Measurements from ENCODE around the gene SF3A2.
"Not testable (repeated sequence)": the region's sequence is repeated elsewhere in the genome, so short reads cannot be mapped to it uniquely, and the experiment has no call there.

Gene SF3A2

GRCh38 chr19:2277138-2277537 is 40.5 kb downstream of the SF3A2 start:
- no peak for DNase-seq

GRCh38 chr19:2278459-2279158 is 42.0 kb downstream of the SF3A2 start:
- no peak for DNase-seq

GRCh38 chr19:2280633-2281264 is 44.1 kb downstream of the SF3A2 start:
- no peak for DNase-seq

- not testable (repeated sequence) for DNase-seq
Measured at GRCh38 chr19:2281265-2282061, 44.8 kb downstream of the SF3A2 start.

GRCh38 chr19:2282062-2282861 is 45.6 kb downstream of the SF3A2 start, which contains the start of gene PEAK3:
PEAK3 (minus strand) TSS chr19:2282175; CDS start chr19:2280931, 1,244 bp downstream.
- DNase-seq = no peak

GRCh38 chr19:2282862-2283237 is 46.2 kb downstream of the SF3A2 start:
- no peak for DNase-seq

- no peak for DNase-seq
Measured at GRCh38 chr19:2283835-2284507, 47.3 kb downstream of the SF3A2 start.

GRCh38 chr19:2286402-2287140 is 49.9 kb downstream of the SF3A2 start:
- no peak for DNase-seq

GRCh38 chr19:2287585-2288337 is 51.1 kb downstream of the SF3A2 start:
- DNase-seq = no peak

- DNase-seq = no peak
Measured at GRCh38 chr19:2288338-2288817, 51.8 kb downstream of the SF3A2 start.

- DNase-seq = no peak
Measured at GRCh38 chr19:2288818-2289713, 52.4 kb downstream of the SF3A2 start.

- DNase-seq = no peak
Measured at GRCh38 chr19:2289714-2290435, 53.3 kb downstream of the SF3A2 start.

- no peak for DNase-seq
Measured at GRCh38 chr19:2290441-2291184, 54.0 kb downstream of the SF3A2 start.

GRCh38 chr19:2291185-2291751 is 54.6 kb downstream of the SF3A2 start:
- DNase-seq = no peak

GRCh38 chr19:2294687-2295335 is 58.2 kb downstream of the SF3A2 start:
- no peak for DNase-seq

GRCh38 chr19:2296141-2296540 is 59.5 kb downstream of the SF3A2 start:
- DNase-seq = no peak
